A549 (cell line): Measurements from ENCODE around the gene DNASE1L2. TPM values are rescaled to one million over a fixed set of nuclear protein-coding genes. Genes with fewer than 3 reads are reported as not detected.
"Not testable (repeated sequence)": the region's sequence is repeated elsewhere in the genome, so short reads cannot be mapped to it uniquely, and the experiment has no call there.

Experiments used
- ATAC-seq, 2 experiments: fragments of 200-7000 bp in 1 of 2; fragments of >200 bp in 1 of 2; cut with Nextera tagmentation in 1 of 2; cut with Tn5 transposase in 1 of 2; 3 replicates each; pipeline versions ENCODE4 v1.8.0 to v1.9.1; 2018 to 2020; ENCODE audit warnings: mild to moderate bottlenecking in 1 of 2, moderate library complexity in 1 of 2
- CTCF ChIA-PET: fragments of 300-600 bp; sonication (Branson Sonifier 250); formaldehyde crosslinking; extraction: SDS; loops from one replicate; lab custom pipeline; 2021; ENCODE audit warnings: antibody characterized with exemption, inconsistent platforms; lab: Yijun Ruan, JAX
- POLR2A ChIA-PET: fragments of 350-600 bp; formaldehyde crosslinking; extraction: SDS; loops from one replicate; lab custom pipeline; 2021; ENCODE audit warnings: antibody characterized with exemption, inconsistent platforms; lab: Yijun Ruan, JAX
- DNase-seq, 2 experiments: peaks; one replicate each; pipeline versions ENCODE4 v3.0.0 to v3.0.0-alpha.2; 2011 to 2016; ENCODE audit warnings: low read depth in 1 of 2, low spot score in 1 of 2
- FAIRE-seq: peaks from 2 replicates; lab custom pipeline; 2011; peaks lifted over from hg19 to GRCh38; lab: Jason Lieb, UNC
- H3K27ac ChIP-seq, 2 experiments: fragments of >200 bp; sonication (Bioruptor Twin); formaldehyde crosslinking; 3 replicates each; pipeline ENCODE4 v1.5.1; 2016 to 2017
- H3K4me1 ChIP-seq: fragments of >200 bp; sonication (Bioruptor Twin); formaldehyde crosslinking; 3 replicates; pipeline ENCODE4 v1.6.1; 2016
- H3K4me2 ChIP-seq: fragments of >200 bp; sonication (Bioruptor Twin); formaldehyde crosslinking; 3 replicates; pipeline ENCODE4 v1.6.1; 2016
- H3K4me3 ChIP-seq: fragments of >200 bp; sonication (Bioruptor Twin); formaldehyde crosslinking; 3 replicates; pipeline ENCODE4 v1.5.1; 2016
- H3K9me3 ChIP-seq: fragments of >200 bp; sonication (Bioruptor Twin); formaldehyde crosslinking; 3 replicates; pipeline ENCODE4 v1.6.1; 2016
- ATOH8 ChIP-seq: fragments of 250-450 bp; sonication (Bioruptor Pico); IDR thresholded peaks from 2 replicates; pipeline ENCODE4 v1.5.0; 2020; ENCODE audit warnings: low read depth, mild to moderate bottlenecking, moderate library complexity
- BCL3 ChIP-seq: fragments of >200 bp; sonication (Bioruptor Twin); formaldehyde crosslinking; IDR thresholded peaks from 3 replicates; pipeline ENCODE4 v1.6.1; 2016
- ELK1 ChIP-seq: fragments of 150-350 bp; IDR thresholded peaks from 2 replicates; pipeline ENCODE4 v1.6.1; 2014; ENCODE audit warnings: low read depth, mild to moderate bottlenecking, low read length
- ESRRA ChIP-seq: fragments of 150-350 bp; IDR thresholded peaks from 2 replicates; pipeline ENCODE4 v1.6.1; 2014; ENCODE audit warnings: mild to moderate bottlenecking, low read length, borderline replicate concordance
- FOSB ChIP-seq: fragments of 250-450 bp; sonication (Bioruptor Pico); IDR thresholded peaks from 2 replicates; pipeline ENCODE4 v1.5.0; 2020; ENCODE audit warnings: mild to moderate bottlenecking, moderate library complexity
- HDAC2 ChIP-seq: fragments of 200-600 bp; sonication (generic); IDR thresholded peaks from 2 replicates; pipeline ENCODE4 v1.6.1; 2016
- HES2 ChIP-seq: fragments of >200 bp; sonication (Bioruptor Twin); formaldehyde crosslinking; IDR thresholded peaks from 2 replicates; pipeline ENCODE4 v1.6.1; 2016
- HOXB13 ChIP-seq: fragments of 250-450 bp; sonication (Bioruptor Pico); IDR thresholded peaks from 2 replicates; pipeline ENCODE4 v1.5.0; 2020; ENCODE audit warnings: low read depth, mild to moderate bottlenecking, moderate library complexity
- JUN ChIP-seq, 2 experiments: fragments of >200 bp; sonication (Bioruptor Twin); formaldehyde crosslinking; IDR thresholded peaks; 2 replicates in 1 of 2; 3 replicates in 1 of 2; pipeline ENCODE4 v1.6.1; 2016 to 2017
- KDM1A ChIP-seq: fragments of 200-600 bp; sonication (generic); IDR thresholded peaks from 2 replicates; pipeline ENCODE4 v1.6.1; 2016; ENCODE audit warnings: low read depth, mild to moderate bottlenecking
- KDM5A ChIP-seq: fragments of 200-600 bp; sonication (generic); IDR thresholded peaks from 2 replicates; pipeline ENCODE4 v1.6.1; 2016; ENCODE audit warnings: antibody characterized with exemption, mild to moderate bottlenecking
- MAX ChIP-seq: IDR thresholded peaks from 2 replicates; pipeline ENCODE4 v1.6.1; 2012
- MAZ ChIP-seq: fragments of 150-350 bp; IDR thresholded peaks from 2 replicates; pipeline ENCODE4 v1.6.1; 2014; ENCODE audit warnings: antibody characterized with exemption, low read depth, low read length, borderline replicate concordance
- MYC ChIP-seq: IDR thresholded peaks from 2 replicates; pipeline ENCODE4 v1.6.1; 2012; ENCODE audit warnings: mild to moderate bottlenecking, inconsistent platforms, low read length, improper control_type of control experiment, borderline replicate concordance
- POLR2AphosphoS2 ChIP-seq: conservative IDR thresholded peaks from 2 replicates; pipeline ENCODE4 v1.6.1; 2012; ENCODE audit warnings: low read length, improper control_type of control experiment, inconsistent platforms
- RAD21 ChIP-seq, 2 experiments: fragments of >200 bp in 1 of 2; sonication (Bioruptor Twin) in 1 of 2; formaldehyde crosslinking in 1 of 2; IDR thresholded peaks in 1 of 2; conservative IDR thresholded peaks in 1 of 2; 2 replicates in 1 of 2; 3 replicates in 1 of 2; pipeline ENCODE4 v1.6.1; 2012 to 2018; ENCODE audit warnings: inconsistent platforms in 1 of 2
- RCOR1 ChIP-seq: fragments of 150-350 bp; IDR thresholded peaks from 2 replicates; pipeline ENCODE4 v1.6.1; 2014; ENCODE audit warnings: antibody characterized with exemption, low read length, low read depth
- TP53 ChIP-seq: fragments of 250-450 bp; sonication (Bioruptor Pico); IDR thresholded peaks from 2 replicates; pipeline ENCODE4 v1.5.0; 2021; ENCODE audit warnings: mild to moderate bottlenecking, moderate library complexity
- ZSCAN20 ChIP-seq: fragments of 250-450 bp; sonication (Bioruptor Pico); IDR thresholded peaks from 2 replicates; pipeline ENCODE4 v1.8.0; 2022; ENCODE audit warnings: mild to moderate bottlenecking, moderate library complexity
- WGBS: methylation state at CpG from one replicate; pipeline ENCODE4 v1.1.6; 2017; ENCODE audit errors: missing lambda C conversion rate; 5-methylcytosine and 5-hydroxymethylcytosine counted together
- polyA plus RNA-seq, 4 experiments: library from polyadenylated mRNA; depleted of rRNA in 3 of 4; stranded (reverse); fragments of >200 nt; fragmentation: RNase III in 1 of 4; extraction: RNeasy Plus Mini Kit Qiagen cat#74134 plus additional on column Dnase treatment in 1 of 4; gene quantifications; 2 replicates in 3 of 4; 3 replicates in 1 of 4; pipeline ENCODE4 v1.2.3, GENCODE V29; 2011 to 2017

Gene DNASE1L2
- polyA plus RNA-seq, 2 of the 4 experiments (the other 2 are of a cell fraction), result 0.36 to 1.2 TPM

- H3K4me2 ChIP-seq, ATAC-seq, DNase-seq, FAIRE-seq, H3K9me3 ChIP-seq, CTCF ChIA-PET, POLR2A ChIA-PET, H3K27ac ChIP-seq, H3K4me3 ChIP-seq, H3K4me1 ChIP-seq: not testable (repeated sequence)
- 71% methylated on average over 9 of the region's 9 CpGs for WGBS
Observed at GRCh38 chr16:2240331-2240730, 4.1 kb downstream of the DNASE1L2 start.

- no peak overlapping the region for H3K4me2 ChIP-seq
- POLR2A ChIA-PET, result interaction anchor here (1.3 kb wide), 1 partner anchor 9 kb away, joined by 4 read pairs; the partner anchor contains the start of gene ECI1
- DNase-seq, result no peak
- no peak for FAIRE-seq
- ATAC-seq, result no peak
- TF ChIP-seq HES2 (no peak), BCL3 (no peak), ZSCAN20 (no peak), KDM5A (no peak), HOXB13 (CRISPR knock-in tag) (no peak)
- TF ChIP-seq, all 56 proteins: peak for 0
- no peaks in the 10 kb centered on the region for H3K9me3 ChIP-seq
- H3K4me1 ChIP-seq, result no peaks in the 10 kb centered on the region
- H3K4me3 ChIP-seq, result no peak overlapping the region
- H3K27ac ChIP-seq, result no peak overlapping the region
- 90% methylated on average over 11 of the region's 11 CpGs for WGBS
- CTCF ChIA-PET, result interaction anchor here (0.6 to 1.9 kb wide), 7 partner anchors 9 to 48 kb away, joined by 3 to 7 read pairs (median 3); partner anchors contain the start of gene ECI1
Observed at GRCh38 chr16:2242598-2242997, 6.4 kb downstream of the DNASE1L2 start.

GRCh38 chr16:2243031-2243528 lies 6.8 kb downstream of the DNASE1L2 start:
- DNase-seq (peak; percentile 41 to 70), ATAC-seq (peak; percentile 38 to 63), FAIRE-seq (no peak)
- H3K4me2 ChIP-seq, result no peak overlapping the region
- ChIA-PET CTCF (interaction anchor here (0.6 to 1.9 kb wide), 6 partner anchors 9 to 42 kb away, joined by 3 to 7 read pairs (median 3); partner anchors contain the start of gene ECI1), POLR2A (interaction anchor here (1.3 kb wide), 1 partner anchor 8 kb away, joined by 4 read pairs; the partner anchor contains the start of gene ECI1)
- TF ChIP-seq RAD21 (conservative IDR thresholded peaks at IDR 0.05 in 1 of 2, IDR thresholded peaks at IDR 0.05 in 1 of 2) (peak in 1 of 2 experiments; percentile 23; a peak in 1 of 5 replicates), KDM1A (no peak), MAZ (no peak)
- H3K9me3 ChIP-seq, result no peaks in the 10 kb centered on the region
- no peak overlapping the region for H3K4me3 ChIP-seq
- WGBS, result 83% methylated on average over 8 of the region's 19 CpGs
- no peaks in the 10 kb centered on the region for H3K4me1 ChIP-seq
- H3K27ac ChIP-seq, result no peak overlapping the region

GRCh38 chr16:2243781-2244180 lies 7.5 kb downstream of the DNASE1L2 start:
- POLR2A ChIA-PET, result interaction anchor here (1.3 kb wide), 1 partner anchor 8 kb away, joined by 4 read pairs; the partner anchor contains the start of gene ECI1
- FAIRE-seq (no peak), ATAC-seq (peak in 1 of 2 experiments; percentile 11; a peak in 3 of 6 replicates)
- H3K27ac ChIP-seq, result no peak overlapping the region
- TF ChIP-seq ESRRA (no peak), ATOH8 (CRISPR knock-in tag) (no peak), POLR2AphosphoS2 (peak; percentile 18; the same call in 1 of the 2 replicates)
- TF ChIP-seq, all 56 proteins: peak for 1
- Histone ChIP-seq H3K4me1 (no peaks in the 10 kb centered on the region), H3K4me2 (no peak overlapping the region), H3K9me3 (no peaks in the 10 kb centered on the region), H3K4me3 (no peak overlapping the region)
- no peak for DNase-seq
- 94% methylated on average over 11 of the region's 11 CpGs for WGBS
- CTCF ChIA-PET, result interaction anchor here (1.0 kb wide), 1 partner anchor 258 kb away, joined by 3 read pairs; no protein-coding TSS in a partner anchor

GRCh38 chr16:2244301-2244700 lies 8.1 kb downstream of the DNASE1L2 start:
- 87% methylated on average over 15 of the region's 17 CpGs for WGBS
- Histone ChIP-seq H3K4me2 (no peak overlapping the region), H3K27ac (no peak overlapping the region), H3K4me3 (no peak overlapping the region), H3K4me1 (no peaks in the 10 kb centered on the region), H3K9me3 (no peaks in the 10 kb centered on the region)
- ChIA-PET POLR2A (no interaction called here), CTCF (interaction anchor here (1.0 kb wide), 1 partner anchor 257 kb away, joined by 3 read pairs; no protein-coding TSS in a partner anchor)
- no peak for FAIRE-seq
- ATAC-seq, result peak; percentile 36 to 56; a peak in 5 of 6 replicates
- no peak for DNase-seq
- TF ChIP-seq ELK1, result no peak
- no peak for TF ChIP-seq MAX
- no peak for TF ChIP-seq RCOR1
- TF ChIP-seq JUN (IDR thresholded peaks at IDR 0.05), result no peak
- TF ChIP-seq FOSB (CRISPR knock-in tag), result no peak
- no peak for TF ChIP-seq ZSCAN20
- no peak for TF ChIP-seq POLR2AphosphoS2
- no peak for TF ChIP-seq TP53 (CRISPR knock-in tag)
- no peak for TF ChIP-seq HDAC2
- no peak for TF ChIP-seq MYC
